Suppressor macrophage (primary cell): ENCODE measurements around the gene HDLBP.

Experiments
- DNase-seq, 4 experiments: peaks; one replicate each; pipeline ENCODE4 v3.0.0-alpha.2; 2020 to 2022

Gene HDLBP

GRCh38 chr2:241275910-241276309, 39.6 kb downstream of the HDLBP start:
- DNase-seq = no peak

GRCh38 chr2:241275504-241275903, 40.0 kb downstream of the HDLBP start:
- DNase-seq = no peak

- no peak for DNase-seq
Measured at GRCh38 chr2:241274127-241274526, 41.3 kb downstream of the HDLBP start.

GRCh38 chr2:241273210-241274020, 42.1 kb downstream of the HDLBP start:
- no peak for DNase-seq

GRCh38 chr2:241272303-241273209, 42.9 kb downstream of the HDLBP start:
- peak; percentile 53 to 84 (median 70) for DNase-seq

GRCh38 chr2:241271706-241272302, 43.7 kb downstream of the HDLBP start:
- DNase-seq = peak; percentile 88 to 94 (median 91)

GRCh38 chr2:241270531-241270930, 44.9 kb downstream of the HDLBP start:
- DNase-seq = no peak

- DNase-seq = no peak
Measured at GRCh38 chr2:241269707-241270520, 45.6 kb downstream of the HDLBP start.

- DNase-seq = peak in 3 of 4 experiments; percentile 12 to 25 (median 20)
Measured at GRCh38 chr2:241268716-241269445, 46.6 kb downstream of the HDLBP start.

- no peak for DNase-seq
Measured at GRCh38 chr2:241268306-241268705, 47.2 kb downstream of the HDLBP start.

GRCh38 chr2:241267249-241268067, 48.0 kb downstream of the HDLBP start:
- no peak for DNase-seq

- no peak for DNase-seq
Measured at GRCh38 chr2:241265506-241265905, 50.0 kb downstream of the HDLBP start.

GRCh38 chr2:241263061-241263460, 52.4 kb downstream of the HDLBP start:
- DNase-seq = no peak

GRCh38 chr2:241261628-241262027, 53.8 kb downstream of the HDLBP start:
- no peak for DNase-seq

GRCh38 chr2:241260911-241261310, 54.6 kb downstream of the HDLBP start:
- DNase-seq = no peak

- no peak for DNase-seq
Measured at GRCh38 chr2:241258505-241259280, 56.8 kb downstream of the HDLBP start.

GRCh38 chr2:241257419-241258032, 57.9 kb downstream of the HDLBP start:
- no peak for DNase-seq

GRCh38 chr2:241256168-241256545, 59.3 kb downstream of the HDLBP start:
- DNase-seq = no peak

- DNase-seq = no peak
Measured at GRCh38 chr2:241255542-241256167, 59.8 kb downstream of the HDLBP start.
